WERI-Rb-1 (cell line): ENCODE data around the gene NTRK2.

ENCODE experiments used
- DNase-seq: peaks from one replicate; pipeline ENCODE4 v3.0.0-alpha.2; 2020
- H3K27ac ChIP-seq: fragments of 250-450 bp; sonication (Bioruptor Pico); 2 replicates; pipeline ENCODE4 v1.5.1; 2020; ENCODE audit warnings: mild to moderate bottlenecking, moderate library complexity
- H3K27me3 ChIP-seq: fragments of 250-450 bp; sonication (Bioruptor Pico); 2 replicates; pipeline ENCODE4 v1.5.1; 2021; ENCODE audit warnings: mild to moderate bottlenecking, low read depth, moderate library complexity; ENCODE audit not compliant: insufficient read depth, severe bottlenecking
- H3K36me3 ChIP-seq: fragments of 250-450 bp; sonication (Bioruptor Pico); 2 replicates; pipeline ENCODE4 v1.5.1; 2020; ENCODE audit warnings: mild to moderate bottlenecking, moderate library complexity
- H3K4me3 ChIP-seq: 2 replicates; pipeline ENCODE4 v1.5.1; 2011; ENCODE audit warnings: low read depth, mild to moderate bottlenecking, control low read depth, low read length
- H3K9me3 ChIP-seq: fragments of 250-450 bp; sonication (Bioruptor Pico); 2 replicates; pipeline ENCODE4 v1.5.1; 2021; ENCODE audit warnings: mild to moderate bottlenecking, moderate library complexity; ENCODE audit not compliant: severe bottlenecking
- CTCF ChIP-seq: IDR thresholded peaks from 2 replicates; pipeline ENCODE4 v1.5.1; 2011; ENCODE audit warnings: low read depth, mild to moderate bottlenecking, control low read depth, inconsistent platforms, low read length

Gene NTRK2

GRCh38 chr9:84759300-84759750 lies 89.8 kb downstream of the NTRK2 start:
- no peak for TF ChIP-seq CTCF
- no peaks in the 10 kb centered on the region for H3K9me3 ChIP-seq
- no peak for DNase-seq
- H3K4me3 ChIP-seq = no peak overlapping the region
- no peak overlapping the region for H3K27ac ChIP-seq
- H3K27me3 ChIP-seq = peaks cover 59% of the 10 kb centered on the region
- no peaks in the 10 kb centered on the region for H3K36me3 ChIP-seq

GRCh38 chr9:84759804-84760203 lies 90.3 kb downstream of the NTRK2 start:
- TF ChIP-seq CTCF = no peak
- Histone ChIP-seq H3K4me3 (no peak overlapping the region), H3K27me3 (peaks cover 55% of the 10 kb centered on the region), H3K27ac (no peak overlapping the region), H3K9me3 (no peaks in the 10 kb centered on the region), H3K36me3 (no peaks in the 10 kb centered on the region)
- DNase-seq = no peak

GRCh38 chr9:84761137-84761808 lies 91.7 kb downstream of the NTRK2 start:
- Histone ChIP-seq H3K27me3 (peaks cover 47% of the 10 kb centered on the region), H3K27ac (no peak overlapping the region)
- no peak for TF ChIP-seq CTCF

GRCh38 chr9:84772511-84772910 lies 103.0 kb downstream of the NTRK2 start:
- Histone ChIP-seq H3K36me3 (no peaks in the 10 kb centered on the region), H3K4me3 (no peak overlapping the region), H3K27me3 (peaks cover 65% of the 10 kb centered on the region), H3K9me3 (no peaks in the 10 kb centered on the region), H3K27ac (no peak overlapping the region)
- DNase-seq = no peak
- no peak for TF ChIP-seq CTCF

More at GRCh38 chr9:84761137-84761808, 91.7 kb downstream of the NTRK2 start:
- Histone ChIP-seq H3K36me3 (no peaks in the 10 kb centered on the region), H3K4me3 (no peak overlapping the region), H3K9me3 (no peaks in the 10 kb centered on the region)
- DNase-seq = no peak

- no peaks in the 10 kb centered on the region for H3K9me3 ChIP-seq
- H3K27ac ChIP-seq = no peak overlapping the region
- TF ChIP-seq CTCF = no peak
- H3K27me3 ChIP-seq = peaks cover 66% of the 10 kb centered on the region
- H3K4me3 ChIP-seq = no peak overlapping the region
- no peaks in the 10 kb centered on the region for H3K36me3 ChIP-seq
- DNase-seq = no peak
These were observed 103.5 kb downstream of the NTRK2 start for GRCh38 chr9:84773022-84773421.
